GM21717 (cell line): Measurements from ENCODE around the gene ABCA3.
"Not testable (repeated sequence)": the region's sequence is repeated elsewhere in the genome, so short reads cannot be mapped to it uniquely, and the experiment has no call there.

Experiments
- ATAC-seq: cut with Tn5 transposase; IDR thresholded peaks from one replicate; pipeline ENCODE4 v1.9.1; 2021; ENCODE audit warnings: mild to moderate bottlenecking, moderate library complexity; ENCODE audit not compliant: unreplicated experiment

ABCA3 gene

GRCh38 chr16:2282866-2283555 lies 57.5 kb downstream of the ABCA3 start:
- no peak for ATAC-seq

GRCh38 chr16:2282262-2282661 lies 58.3 kb downstream of the ABCA3 start:
- no peak for ATAC-seq

- no peak for ATAC-seq
These were observed 59.5 kb downstream of the ABCA3 start for GRCh38 chr16:2280981-2281542.

GRCh38 chr16:2280461-2280860 lies 60.1 kb downstream of the ABCA3 start:
- no peak for ATAC-seq

GRCh38 chr16:2278956-2279800 lies 61.4 kb downstream of the ABCA3 start:
- ATAC-seq: no peak

GRCh38 chr16:2278272-2278608 lies 62.3 kb downstream of the ABCA3 start:
- no peak for ATAC-seq

GRCh38 chr16:2277466-2278271 lies 62.9 kb downstream of the ABCA3 start:
- no peak for ATAC-seq

GRCh38 chr16:2276368-2277195 lies 63.9 kb downstream of the ABCA3 start:
- ATAC-seq: no peak

- ATAC-seq: no peak
These were observed 64.8 kb downstream of the ABCA3 start for GRCh38 chr16:2275476-2276367.

- no peak for ATAC-seq
These were observed 66.6 kb downstream of the ABCA3 start for GRCh38 chr16:2273931-2274330.

GRCh38 chr16:2273484-2273883 lies 67.0 kb downstream of the ABCA3 start:
- ATAC-seq: no peak

- no peak for ATAC-seq
These were observed 68.6 kb downstream of the ABCA3 start for GRCh38 chr16:2271848-2272461.

GRCh38 chr16:2270588-2271470 lies 69.7 kb downstream of the ABCA3 start:
- ATAC-seq: no peak

GRCh38 chr16:2270070-2270462 lies 70.5 kb downstream of the ABCA3 start:
- no peak for ATAC-seq

GRCh38 chr16:2267913-2268666 lies 72.4 kb downstream of the ABCA3 start, which contains the start of gene RNPS1:
RNPS1 (minus strand) TSS chr16:2268126; CDS start chr16:2264643, 3,483 bp downstream.
- ATAC-seq: peak; percentile 59

GRCh38 chr16:2267505-2267912 lies 73.0 kb downstream of the ABCA3 start:
- peak; percentile 55 for ATAC-seq

- ATAC-seq: not testable (repeated sequence)
These were observed 73.6 kb downstream of the ABCA3 start for GRCh38 chr16:2266887-2267286.
